Measurements from ENCODE around the gene DNAJB12. TPM values are rescaled to one million over a fixed set of nuclear protein-coding genes. Genes with fewer than 3 reads are reported as not detected.

The DNAJB12 gene
- total RNA-seq, 3 donors from 2014 or later (not counting 1 experiment from before 2014, with no cell fraction given): 47.3 to 54.2 (median 48.7) TPM

DNA sequence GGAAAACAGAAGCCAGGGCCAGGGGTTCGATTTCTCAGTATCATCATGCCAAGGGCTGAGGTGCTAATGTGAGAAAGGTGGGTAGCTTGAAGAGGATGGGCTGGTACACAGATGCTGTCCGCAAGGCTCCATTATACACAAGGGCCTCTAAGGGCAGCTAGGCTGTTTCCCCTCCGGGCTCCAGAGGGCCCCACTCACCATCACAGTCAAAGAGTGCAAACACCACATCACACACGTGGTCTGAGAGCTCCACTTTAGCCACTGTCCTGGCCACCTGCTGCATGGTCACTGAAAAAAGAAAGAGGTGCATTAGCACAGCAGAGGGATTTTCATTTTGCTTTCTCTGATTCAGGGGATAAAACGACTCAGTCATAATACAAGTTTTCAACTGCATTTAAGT lies 20.9 kb upstream of the DNAJB12 start:
- Histone ChIP-seq H3K4me3 (ENCODE audit: low read length) (no peak overlapping the region), H3K27me3 (ENCODE audit: control insufficient read depth, insufficient read depth, low read length) (no peaks in the 10 kb centered on the region), H3K4me1 (ENCODE audit: control insufficient read depth, insufficient read depth, low read length) (peaks cover 12% of the 10 kb centered on the region), H3K36me3 (ENCODE audit: control insufficient read depth, insufficient read depth, low read length) (peaks cover 3% of the 10 kb centered on the region), H3K9me3 (ENCODE audit: control insufficient read depth, insufficient read depth, low read length) (no peaks in the 10 kb centered on the region), H3K27ac (ENCODE audit: low read length) (no peak overlapping the region)
- peaks cover 2 to 13% of the 10 kb centered on the region in 2 donors for H3K4me1 Mint-ChIP-seq
- H3K9me3 Mint-ChIP-seq: no peaks in the 10 kb centered on the region
- H3K4me3 Mint-ChIP-seq: no peak overlapping the region
- H3K36me3 Mint-ChIP-seq: no peaks in the 10 kb centered on the region
- intact Hi-C loops (cut with micrococcal nuclease): no loop called here
- ATAC-seq: no peak
- no peaks in the 10 kb centered on the region for H3K27me3 Mint-ChIP-seq (ENCODE audit: low read depth in 2 of 2)
- WGBS (ENCODE audit: insufficient coverage): 73% methylated on average over 5 of the region's 5 CpGs
- DNase-seq: no peak
- H3K27ac Mint-ChIP-seq: no peak overlapping the region
- TF ChIP-seq, protein P1, sequence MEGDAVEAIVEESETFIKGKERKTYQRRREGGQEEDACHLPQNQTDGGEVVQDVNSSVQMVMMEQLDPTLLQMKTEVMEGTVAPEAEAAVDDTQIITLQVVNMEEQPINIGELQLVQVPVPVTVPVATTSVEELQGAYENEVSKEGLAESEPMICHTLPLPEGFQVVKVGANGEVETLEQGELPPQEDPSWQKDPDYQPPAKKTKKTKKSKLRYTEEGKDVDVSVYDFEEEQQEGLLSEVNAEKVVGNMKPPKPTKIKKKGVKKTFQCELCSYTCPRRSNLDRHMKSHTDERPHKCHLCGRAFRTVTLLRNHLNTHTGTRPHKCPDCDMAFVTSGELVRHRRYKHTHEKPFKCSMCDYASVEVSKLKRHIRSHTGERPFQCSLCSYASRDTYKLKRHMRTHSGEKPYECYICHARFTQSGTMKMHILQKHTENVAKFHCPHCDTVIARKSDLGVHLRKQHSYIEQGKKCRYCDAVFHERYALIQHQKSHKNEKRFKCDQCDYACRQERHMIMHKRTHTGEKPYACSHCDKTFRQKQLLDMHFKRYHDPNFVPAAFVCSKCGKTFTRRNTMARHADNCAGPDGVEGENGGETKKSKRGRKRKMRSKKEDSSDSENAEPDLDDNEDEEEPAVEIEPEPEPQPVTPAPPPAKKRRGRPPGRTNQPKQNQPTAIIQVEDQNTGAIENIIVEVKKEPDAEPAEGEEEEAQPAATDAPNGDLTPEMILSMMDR (IDR thresholded peaks at IDR 0.05): no peak

DNA sequence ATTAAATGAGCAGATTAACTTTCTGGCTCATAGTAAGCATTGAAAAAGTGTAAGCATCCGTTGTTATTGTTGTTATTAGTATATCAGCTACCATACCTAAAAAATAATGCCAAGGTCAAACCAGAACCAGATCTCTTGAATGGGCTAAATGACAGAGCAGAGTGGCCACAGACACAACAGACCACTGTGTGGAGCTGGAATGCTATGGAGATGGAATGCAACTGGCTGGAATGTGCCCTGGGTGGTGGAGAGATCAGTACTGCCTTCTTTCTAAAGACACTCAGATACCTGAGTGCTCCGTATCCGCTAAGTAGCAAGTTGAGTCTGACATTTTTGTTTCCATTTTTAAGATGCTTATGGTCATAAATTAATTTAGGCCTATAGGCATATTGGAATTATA lies 20.5 kb upstream of the DNAJB12 start:
- no peak overlapping the region for H3K4me3 Mint-ChIP-seq
- no peaks in the 10 kb centered on the region for H3K9me3 Mint-ChIP-seq
- ATAC-seq (no peak), DNase-seq (no peak)
- WGBS (ENCODE audit: insufficient coverage): 97% methylated on average over 3 of the region's 3 CpGs
- H3K27ac Mint-ChIP-seq: no peak overlapping the region
- Histone ChIP-seq H3K9me3 (ENCODE audit: control insufficient read depth, insufficient read depth, low read length) (no peaks in the 10 kb centered on the region), H3K4me1 (ENCODE audit: control insufficient read depth, insufficient read depth, low read length) (peaks cover 15% of the 10 kb centered on the region), H3K36me3 (ENCODE audit: control insufficient read depth, insufficient read depth, low read length) (peaks cover 3% of the 10 kb centered on the region), H3K27ac (ENCODE audit: low read length) (no peak overlapping the region), H3K4me3 (ENCODE audit: low read length) (no peak overlapping the region), H3K27me3 (ENCODE audit: control insufficient read depth, insufficient read depth, low read length) (no peaks in the 10 kb centered on the region)
- no peaks in the 10 kb centered on the region for H3K36me3 Mint-ChIP-seq
- intact Hi-C loops (cut with micrococcal nuclease): no loop called here
- TF ChIP-seq, protein P1 (IDR thresholded peaks at IDR 0.05): no peak
- H3K4me1 Mint-ChIP-seq: peaks cover 6 to 17% of the 10 kb centered on the region in 2 donors
- H3K27me3 Mint-ChIP-seq (ENCODE audit: low read depth in 2 of 2): no peaks in the 10 kb centered on the region

DNA sequence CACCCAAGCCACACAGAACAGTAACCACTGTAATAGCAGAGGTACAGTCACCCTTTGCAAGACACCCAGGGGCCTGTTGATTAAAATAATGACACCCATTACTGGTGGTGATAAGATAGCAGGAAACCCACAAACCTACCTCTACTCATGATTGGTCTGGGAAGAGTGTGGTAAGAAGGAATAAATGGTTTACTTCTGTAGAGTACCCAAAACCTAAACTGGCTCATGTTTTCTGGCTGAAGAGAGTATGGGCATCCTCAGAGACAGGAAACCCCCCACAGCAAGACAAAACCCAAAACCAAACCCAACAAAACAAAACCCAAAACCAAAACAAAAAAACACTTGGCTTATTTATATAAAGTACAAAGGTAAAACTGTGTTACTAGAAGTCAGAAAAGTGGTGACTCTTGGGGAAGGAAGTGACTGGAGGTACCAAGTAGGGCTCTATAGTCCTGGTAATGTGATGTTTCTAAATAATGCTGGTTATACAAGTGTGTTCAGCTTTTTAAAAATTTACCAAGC lies 15.5 kb upstream of the DNAJB12 start:
- Histone ChIP-seq H3K27me3 (ENCODE audit: control insufficient read depth, insufficient read depth, low read length) (no peaks in the 10 kb centered on the region), H3K4me1 (ENCODE audit: control insufficient read depth, insufficient read depth, low read length) (peaks cover 29% of the 10 kb centered on the region), H3K9me3 (ENCODE audit: control insufficient read depth, insufficient read depth, low read length) (no peaks in the 10 kb centered on the region), H3K36me3 (ENCODE audit: control insufficient read depth, insufficient read depth, low read length) (peaks cover 9% of the 10 kb centered on the region), H3K27ac (ENCODE audit: low read length) (peak overlapping the region; percentile 56), H3K4me3 (ENCODE audit: low read length) (no peak overlapping the region)
- intact Hi-C loops (cut with micrococcal nuclease): loop anchor here (2.0 kb wide), 1 partner anchor 35 kb away; no protein-coding TSS in a partner anchor
- Mint-ChIP-seq H3K27ac (peak overlapping the region; percentile 78 to 90), H3K36me3 (no peaks in the 10 kb centered on the region), H3K9me3 (no peaks in the 10 kb centered on the region), H3K4me3 (peak overlapping the region; percentile 73), H3K27me3 (ENCODE audit: low read depth in 2 of 2) (peaks cover 0 to 6% of the 10 kb centered on the region in 2 donors), H3K4me1 (peaks cover 23 to 25% of the 10 kb centered on the region in 2 donors)
- TF ChIP-seq, protein P1 (IDR thresholded peaks at IDR 0.05): no peak
- ATAC-seq: peak; percentile 85 to 92 (median 89)
- DNase-seq: peak in 1 of 2 donors; percentile 83
